IMR-90 (cell line): ENCODE measurements around the gene POMT2. TPM values are rescaled to one million over a fixed set of nuclear protein-coding genes. Genes with fewer than 3 reads are reported as not detected.

Experiments
- ATAC-seq: fragments of 200-7000 bp; cut with Tn5 transposase; 2 replicates; pipeline ENCODE4 v1.9.1; 2020; ENCODE audit warnings: low read depth, mild to moderate bottlenecking, moderate library complexity
- BruUV-seq: library from RNA; stranded (reverse); fragments of 400-500 nt; replicated peaks from 2 replicates; lab custom pipeline; 2021; lab: Mats Ljungman, UMichigan
- CTCF ChIA-PET: fragments of 300-600 bp; formaldehyde crosslinking; extraction: SDS; loops from one replicate; lab custom pipeline; 2021; ENCODE audit warnings: antibody characterized with exemption; lab: Yijun Ruan, JAX
- POLR2A ChIA-PET: fragments of 300-600 bp; sonication (Branson Sonifier 250); formaldehyde crosslinking; loops from one replicate; lab custom pipeline; 2022; ENCODE audit warnings: antibody characterized with exemption; ENCODE audit not compliant: unreplicated experiment; lab: Charles Lee
- DNase-seq: peaks from one replicate; pipeline ENCODE4 v3.0.0; 2013
- H2AFZ ChIP-seq: replicated peaks from 2 replicates; pipeline ENCODE3; 2013; ENCODE audit warnings: low read length, mild to moderate bottlenecking; ENCODE audit not compliant: poor library complexity
- H2AK5ac ChIP-seq: 2 replicates; pipeline ENCODE4 v1.6.1; 2013; ENCODE audit warnings: low read depth, low read length, inconsistent platforms
- H2AK9ac ChIP-seq: replicated peaks from 2 replicates; pipeline ENCODE3; 2013; ENCODE audit warnings: mild to moderate bottlenecking, low read depth, low read length, moderate library complexity; ENCODE audit not compliant: poor library complexity
- H2BK120ac ChIP-seq: 2 replicates; pipeline ENCODE4 v1.6.1; 2013; ENCODE audit warnings: low read depth, low read length, inconsistent platforms
- H2BK15ac ChIP-seq: 3 replicates; pipeline ENCODE4 v1.6.1; 2013; ENCODE audit warnings: low read depth, low read length, inconsistent platforms
- H2BK20ac ChIP-seq: 2 replicates; pipeline ENCODE4 v1.6.1; 2013; ENCODE audit warnings: low read depth, mild to moderate bottlenecking, inconsistent platforms, low read length, moderate library complexity
- H2BK5ac ChIP-seq: 2 replicates; pipeline ENCODE4 v1.6.1; 2013; ENCODE audit warnings: mild to moderate bottlenecking, low read depth, low read length, inconsistent platforms; ENCODE audit not compliant: poor library complexity, severe bottlenecking
- H3K14ac ChIP-seq: replicated peaks from 2 replicates; pipeline ENCODE4 v1.6.1; 2013; ENCODE audit warnings: low read depth, low read length, inconsistent platforms
- H3K18ac ChIP-seq: 2 replicates; pipeline ENCODE4 v1.6.1; 2013; ENCODE audit warnings: low read depth, low read length, control low read depth
- H3K23ac ChIP-seq: 2 replicates; pipeline ENCODE4 v1.6.1; 2013; ENCODE audit warnings: low read depth, low read length, inconsistent platforms
- H3K27ac ChIP-seq: 2 replicates; pipeline ENCODE4 v1.5.1; 2013; ENCODE audit warnings: mild to moderate bottlenecking, control low read depth, low read length; ENCODE audit not compliant: insufficient read depth
- H3K27me3 ChIP-seq: 2 replicates; pipeline ENCODE4 v1.6.1; 2013; ENCODE audit warnings: low read length; ENCODE audit not compliant: control insufficient read depth, insufficient read depth
- H3K36me3 ChIP-seq: 2 replicates; pipeline ENCODE4 v1.6.1; 2013; ENCODE audit warnings: low read length, mixed read lengths; ENCODE audit not compliant: control insufficient read depth, insufficient read depth
- H3K4ac ChIP-seq: 2 replicates; pipeline ENCODE4 v1.6.1; 2013; ENCODE audit warnings: low read depth, low read length, inconsistent platforms
- H3K4me1 ChIP-seq: 2 replicates; pipeline ENCODE4 v1.6.1; 2013; ENCODE audit warnings: low read length, mixed read lengths; ENCODE audit not compliant: control insufficient read depth, insufficient read depth
- H3K4me2 ChIP-seq: 2 replicates; pipeline ENCODE4 v1.6.1; 2013; ENCODE audit warnings: low read depth, mild to moderate bottlenecking, control low read depth, low read length, moderate library complexity
- H3K4me3 ChIP-seq: 2 replicates; pipeline ENCODE4 v1.5.1; 2013; ENCODE audit warnings: low read depth, mild to moderate bottlenecking, control low read depth, low read length, moderate library complexity; ENCODE audit not compliant: insufficient read depth
- H3K56ac ChIP-seq: 2 replicates; pipeline ENCODE4 v1.6.1; 2013; ENCODE audit warnings: low read length, inconsistent platforms; ENCODE audit not compliant: insufficient read depth; ENCODE audit errors: extremely low read depth
- H3K79me1 ChIP-seq, 2 experiments: 2 replicates each; pipeline ENCODE4 v1.6.1; 2013; ENCODE audit warnings: low read length in 2 of 2, inconsistent platforms in 1 of 2, low read depth in 1 of 2
- H3K9ac ChIP-seq: 2 replicates; pipeline ENCODE4 v1.6.1; 2013; ENCODE audit warnings: low read depth, low read length, control low read depth
- H3K9me1 ChIP-seq: 2 replicates; pipeline ENCODE4 v1.6.1; 2013; ENCODE audit warnings: low read length, inconsistent platforms; ENCODE audit not compliant: insufficient read depth
- H3K9me3 ChIP-seq: 2 replicates; pipeline ENCODE4 v1.6.1; 2013; ENCODE audit warnings: low read length; ENCODE audit not compliant: control insufficient read depth, insufficient read depth
- H4K20me1 ChIP-seq: 2 replicates; pipeline ENCODE4 v1.6.1; 2013; ENCODE audit warnings: low read length, inconsistent platforms; ENCODE audit not compliant: insufficient read depth
- H4K5ac ChIP-seq: 2 replicates; pipeline ENCODE4 v1.6.1; 2013; ENCODE audit warnings: mild to moderate bottlenecking, low read depth, low read length, control low read depth
- H4K8ac ChIP-seq, 2 experiments: 2 replicates each; pipeline ENCODE4 v1.6.1; 2013; ENCODE audit warnings: low read depth in 2 of 2, low read length in 2 of 2, control low read depth in 1 of 2, inconsistent platforms in 1 of 2
- H4K91ac ChIP-seq: 2 replicates; pipeline ENCODE4 v1.6.1; 2013; ENCODE audit warnings: low read depth, low read length, inconsistent platforms; ENCODE audit not compliant: insufficient read depth
- MXI1 ChIP-seq: IDR thresholded peaks from 2 replicates; pipeline ENCODE4 v1.6.1; 2012; ENCODE audit warnings: low read depth, mild to moderate bottlenecking, low read length, moderate library complexity, borderline replicate concordance
- RFX5 ChIP-seq: IDR thresholded peaks from 2 replicates; pipeline ENCODE4 v1.8.0; 2012; ENCODE audit warnings: low read depth, mild to moderate bottlenecking, low read length, moderate library complexity
- WGBS, 2 experiments: methylation state at CpG; one replicate each; pipeline versions ENCODE4 v1.1.5 to v1.1.7; 2013; ENCODE audit warnings: missing lambda C conversion rate in 2 of 2; ENCODE audit not compliant: insufficient read length in 1 of 2; ENCODE audit errors: extremely low coverage in 2 of 2; 5-methylcytosine and 5-hydroxymethylcytosine counted together
- dilution Hi-C: fragments of 300-500 bp; cut with HindIII; formaldehyde crosslinking; loops from one replicate; pipeline ENCODE4 v1.14.3; 2018; ENCODE audit warnings: low sequenced_read_pairs; ENCODE audit not compliant: unreplicated experiment
- in situ Hi-C: fragments of 300-500 bp; cut with MboI; formaldehyde crosslinking; loops from 3 replicates; pipeline ENCODE4 v1.14.3; 2019; ENCODE audit warnings: low sequenced_read_pairs, inconsistent platforms, mixed read lengths
- intact Hi-C: fragments of 100-400 bp; cut with micrococcal nuclease; formaldehyde crosslinking; loops from 2 replicates; pipeline ENCODE4 v1.10.0; 2022
- polyA plus RNA-seq, 3 experiments: library from polyadenylated mRNA; depleted of rRNA; stranded (reverse); fragments of >200 nt; gene quantifications; 2 replicates each; pipeline ENCODE4 v1.2.3, GENCODE V29; 2012; ENCODE audit warnings: low replicate concordance in 1 of 3
- total RNA-seq: library from RNA; depleted of rRNA; stranded (reverse); fragments of >200 nt; gene quantifications from 2 replicates; pipeline ENCODE4 v1.2.3, GENCODE V29; 2012

POMT2 gene
- total and polyA plus RNA-seq, 2 of the 4 experiments (the other 2 are of a cell fraction), result 6.5 to 13.0 TPM

- in situ Hi-C loops, result loop anchor here (5.0 to 25.0 kb wide), 2 partner anchors 165 to 430 kb away; no protein-coding TSS in a partner anchor
- POLR2A ChIA-PET, result no interaction called here
- CTCF ChIA-PET, result interaction anchor here (0.6 to 6.2 kb wide), 6 partner anchors 10 to 174 kb away, joined by 3 to 116 read pairs (median 9); no protein-coding TSS in a partner anchor
Measured at GRCh38 chr14:77316872-77317301, 3.8 kb downstream of the POMT2 start.

More at GRCh38 chr14:77316872-77317301, 3.8 kb downstream of the POMT2 start:
- no peak for TF ChIP-seq RFX5
- no peak for TF ChIP-seq MXI1
- Histone ChIP-seq H3K56ac (no peak overlapping the region), H3K9me3 (no peaks in the 10 kb centered on the region), H3K4me3 (no peak overlapping the region), H3K9ac (no peak overlapping the region), H3K23ac (no peak overlapping the region), H2BK15ac (no peak overlapping the region), H3K36me3 (no peaks in the 10 kb centered on the region), H3K4ac (no peak overlapping the region), H2AFZ (no peak overlapping the region), H2BK5ac (no peak overlapping the region), H3K4me1 (peaks cover 15% of the 10 kb centered on the region), H4K91ac (no peak overlapping the region), H2BK120ac (no peak overlapping the region), H3K4me2 (no peak overlapping the region), H3K27me3 (no peaks in the 10 kb centered on the region), H3K79me1 (peaks cover 23 to 59% of the 10 kb centered on the region in 2 experiments), H2BK20ac (no peak overlapping the region), H4K8ac (no peak overlapping the region), H2AK9ac (no peak overlapping the region), H3K18ac (no peak overlapping the region), H4K5ac (no peak overlapping the region), H3K27ac (no peak overlapping the region), H2AK5ac (no peak overlapping the region), H4K20me1 (peaks cover 9% of the 10 kb centered on the region), H3K14ac (no peak overlapping the region), H3K9me1 (peaks cover 13% of the 10 kb centered on the region)
- no TSS peak for BruUV-seq
- dilution Hi-C loops (no loop called here), intact Hi-C loops (loop anchor here (1.0 kb wide), 1 partner anchor 16 kb away; no protein-coding TSS in a partner anchor)
- no peak for ATAC-seq
- DNase-seq, result no peak
- 77% methylated on average over 4 of the region's 5 CpGs; no CpG with 5 or more reads in 1 of the 2 experiments for WGBS, 2 experiments
